RWPE2 (cell line): Measurements from ENCODE around the gene ZNF282.
"Not testable (repeated sequence)": the region's sequence is repeated elsewhere in the genome, so short reads cannot be mapped to it uniquely, and the experiment has no call there.

Experiments
- ATAC-seq: fragments of 200-7000 bp; cut with Tn5 transposase; 3 replicates; pipeline ENCODE4 v1.9.1; 2021; ENCODE audit warnings: low read depth
- DNase-seq: peaks from one replicate; pipeline ENCODE4 v3.0.0-alpha.2; 2020; ENCODE audit warnings: low spot score
- H3K27ac ChIP-seq: fragments of 450-650 bp; 2 replicates; pipeline ENCODE4 v1.5.1; 2017; ENCODE audit warnings: mild to moderate bottlenecking; ENCODE audit not compliant: poor library complexity, severe bottlenecking
- H3K27me3 ChIP-seq: fragments of 250-450 bp; sonication (Bioruptor Pico); 2 replicates; pipeline ENCODE4 v1.5.1; 2021; ENCODE audit warnings: mild to moderate bottlenecking, moderate library complexity; ENCODE audit not compliant: insufficient read depth, poor library complexity, severe bottlenecking
- H3K36me3 ChIP-seq: fragments of 250-450 bp; sonication (Bioruptor Pico); 2 replicates; pipeline ENCODE4 v1.5.1; 2020; ENCODE audit warnings: low read depth, mild to moderate bottlenecking, moderate library complexity
- H3K4me1 ChIP-seq: fragments of 250-450 bp; sonication (Bioruptor Pico); 2 replicates; pipeline ENCODE4 v1.5.1; 2021; ENCODE audit warnings: mild to moderate bottlenecking, moderate library complexity; ENCODE audit not compliant: insufficient read depth, poor library complexity, severe bottlenecking
- H3K4me3 ChIP-seq: fragments of 250-450 bp; sonication (Bioruptor Pico); 2 replicates; pipeline ENCODE4 v1.5.1; 2021; ENCODE audit warnings: mild to moderate bottlenecking, moderate library complexity; ENCODE audit not compliant: severe bottlenecking
- H3K9me3 ChIP-seq: fragments of 250-450 bp; sonication (Bioruptor Pico); 2 replicates; pipeline ENCODE4 v1.5.1; 2021; ENCODE audit warnings: mild to moderate bottlenecking, moderate library complexity; ENCODE audit not compliant: severe bottlenecking
- TF ChIP-seq, protein P1 (sequence below): fragments of 450-650 bp; IDR thresholded peaks from one replicate; pipeline ENCODE4 v1.5.1; 2017; ENCODE audit warnings: mild to moderate bottlenecking, moderate library complexity; ENCODE audit not compliant: poor library complexity, severe bottlenecking

ZNF282 gene

DNA sequence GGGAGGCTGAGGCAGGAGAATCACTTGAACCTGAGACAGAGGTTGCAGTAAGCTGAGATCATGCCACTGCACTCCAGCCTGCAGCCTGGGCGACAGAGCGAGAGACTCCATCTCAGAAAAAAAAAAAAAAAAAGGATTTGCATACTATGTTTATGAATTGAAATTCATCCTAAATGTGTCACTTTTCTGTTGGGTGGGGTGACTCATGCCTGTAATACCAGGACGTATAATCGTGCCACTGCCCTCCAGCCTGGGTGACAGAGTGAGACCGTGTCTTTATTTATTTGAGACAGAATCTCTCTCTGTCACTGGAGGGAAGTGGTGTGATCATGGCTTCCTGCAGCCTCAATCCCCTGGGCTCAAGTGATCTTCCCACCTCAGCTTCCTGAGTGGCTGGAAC, 49.9 kb downstream of the ZNF282 start:
- Histone ChIP-seq H3K27ac (no peak overlapping the region), H3K36me3 (peaks cover 24% of the 10 kb centered on the region), H3K4me3 (no peak overlapping the region), H3K27me3 (no peaks in the 10 kb centered on the region), H3K4me1 (no peaks in the 10 kb centered on the region), H3K9me3 (peaks cover 8% of the 10 kb centered on the region)
- TF ChIP-seq, protein P1, sequence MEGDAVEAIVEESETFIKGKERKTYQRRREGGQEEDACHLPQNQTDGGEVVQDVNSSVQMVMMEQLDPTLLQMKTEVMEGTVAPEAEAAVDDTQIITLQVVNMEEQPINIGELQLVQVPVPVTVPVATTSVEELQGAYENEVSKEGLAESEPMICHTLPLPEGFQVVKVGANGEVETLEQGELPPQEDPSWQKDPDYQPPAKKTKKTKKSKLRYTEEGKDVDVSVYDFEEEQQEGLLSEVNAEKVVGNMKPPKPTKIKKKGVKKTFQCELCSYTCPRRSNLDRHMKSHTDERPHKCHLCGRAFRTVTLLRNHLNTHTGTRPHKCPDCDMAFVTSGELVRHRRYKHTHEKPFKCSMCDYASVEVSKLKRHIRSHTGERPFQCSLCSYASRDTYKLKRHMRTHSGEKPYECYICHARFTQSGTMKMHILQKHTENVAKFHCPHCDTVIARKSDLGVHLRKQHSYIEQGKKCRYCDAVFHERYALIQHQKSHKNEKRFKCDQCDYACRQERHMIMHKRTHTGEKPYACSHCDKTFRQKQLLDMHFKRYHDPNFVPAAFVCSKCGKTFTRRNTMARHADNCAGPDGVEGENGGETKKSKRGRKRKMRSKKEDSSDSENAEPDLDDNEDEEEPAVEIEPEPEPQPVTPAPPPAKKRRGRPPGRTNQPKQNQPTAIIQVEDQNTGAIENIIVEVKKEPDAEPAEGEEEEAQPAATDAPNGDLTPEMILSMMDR = no peak
- ATAC-seq (peak; percentile 49; the same call in 1 of the 3 replicates), DNase-seq (no peak)

DNA sequence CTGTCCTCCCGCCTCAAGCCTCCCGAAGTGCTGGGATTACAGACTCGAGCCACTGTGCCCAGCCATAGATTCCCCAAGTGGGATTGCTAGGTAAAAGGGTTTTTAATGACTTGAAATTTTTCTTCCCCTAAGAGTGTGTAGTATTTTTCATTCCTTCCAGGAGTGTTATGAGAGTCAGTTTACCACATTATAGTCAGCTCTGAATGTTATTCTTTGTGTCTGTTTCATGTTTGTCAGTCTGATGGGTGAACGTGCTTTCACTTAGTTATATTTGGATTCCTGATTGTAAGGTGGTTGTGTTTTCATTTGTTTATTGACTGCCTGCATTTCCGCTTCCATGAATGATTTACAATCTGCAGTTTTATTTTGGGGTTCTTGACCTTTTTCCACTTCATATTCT, 50.4 kb downstream of the ZNF282 start:
- TF ChIP-seq, protein P1 = no peak
- H3K27ac ChIP-seq = no peak overlapping the region
- ATAC-seq = no peak

DNA sequence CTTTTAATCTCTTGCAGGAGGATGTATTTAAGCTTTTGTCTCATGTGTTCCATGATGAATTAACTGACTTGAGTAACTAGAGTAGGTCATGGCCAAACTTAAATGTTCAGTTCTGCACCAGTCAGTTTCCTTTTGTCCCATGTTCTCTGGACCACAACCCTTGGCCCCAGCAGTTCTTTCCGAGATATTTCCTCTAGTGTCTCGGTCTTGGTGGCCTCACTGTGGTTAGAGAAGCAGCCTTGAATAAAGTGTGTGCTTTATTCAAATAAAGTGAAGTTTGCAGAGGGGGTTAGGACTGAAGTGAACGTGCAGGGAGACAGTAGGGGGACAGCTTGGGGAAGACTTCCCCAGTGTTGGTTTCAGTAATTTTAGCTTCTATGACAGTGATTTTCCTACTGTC, 53.4 kb downstream of the ZNF282 start:
- Histone ChIP-seq H3K4me1 (no peaks in the 10 kb centered on the region), H3K9me3 (no peaks in the 10 kb centered on the region), H3K36me3 (peaks cover 43% of the 10 kb centered on the region), H3K27me3 (no peaks in the 10 kb centered on the region), H3K4me3 (no peak overlapping the region), H3K27ac (no peak overlapping the region)
- ATAC-seq (no peak), DNase-seq (no peak)
- TF ChIP-seq, protein P1 = no peak

More for the DNA sequence above, 50.4 kb downstream of the ZNF282 start:
- no peak for DNase-seq
- Histone ChIP-seq H3K9me3 (peaks cover 8% of the 10 kb centered on the region), H3K4me1 (no peaks in the 10 kb centered on the region), H3K27me3 (no peaks in the 10 kb centered on the region), H3K4me3 (no peak overlapping the region), H3K36me3 (peaks cover 29% of the 10 kb centered on the region)

DNA sequence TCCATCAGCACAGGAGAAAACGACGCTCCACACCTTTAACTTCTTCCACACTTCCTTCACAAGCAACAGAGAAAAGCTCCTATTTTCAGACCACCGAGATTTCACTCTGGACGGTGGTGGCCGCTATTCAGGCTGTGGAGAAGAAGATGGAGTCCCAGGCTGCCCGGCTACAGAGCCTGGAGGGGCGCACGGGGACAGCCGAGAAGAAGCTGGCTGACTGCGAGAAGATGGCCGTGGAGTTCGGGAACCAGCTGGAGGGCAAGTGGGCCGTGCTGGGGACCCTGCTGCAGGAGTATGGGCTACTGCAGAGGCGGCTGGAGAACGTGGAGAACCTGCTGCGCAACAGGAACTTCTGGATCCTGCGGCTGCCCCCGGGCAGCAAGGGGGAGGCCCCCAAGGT, 54.8 kb downstream of the ZNF282 start:
- H3K27me3 ChIP-seq, H3K4me1 ChIP-seq, ATAC-seq, H3K9me3 ChIP-seq, H3K27ac ChIP-seq, DNase-seq, H3K4me3 ChIP-seq: not testable (repeated sequence)
- peaks cover 55% of the 10 kb centered on the region for H3K36me3 ChIP-seq

DNA sequence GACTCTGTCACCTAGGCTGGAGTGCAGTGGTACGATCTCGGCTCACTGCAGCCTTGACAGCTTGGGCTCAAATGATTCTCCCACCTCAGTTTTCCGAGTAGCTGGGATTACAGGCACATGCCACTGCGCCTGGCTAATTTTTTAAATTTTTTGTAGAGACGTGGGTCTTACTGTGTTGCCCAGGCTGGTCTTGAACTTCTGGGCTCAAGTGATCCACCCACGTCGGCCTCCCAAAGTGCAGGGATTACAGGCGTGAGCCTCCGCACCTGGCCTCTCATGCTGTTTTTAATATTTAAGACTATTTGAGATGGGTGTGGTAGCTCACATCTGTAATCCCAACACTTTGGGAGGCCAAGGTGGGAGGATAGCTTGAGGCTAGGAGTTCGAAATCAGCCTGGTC, 56.2 kb downstream of the ZNF282 start:
- not testable (repeated sequence) for DNase-seq, ATAC-seq, H3K27ac ChIP-seq, H3K4me1 ChIP-seq, H3K27me3 ChIP-seq, H3K9me3 ChIP-seq, H3K4me3 ChIP-seq
- H3K36me3 ChIP-seq = peaks cover 52% of the 10 kb centered on the region

DNA sequence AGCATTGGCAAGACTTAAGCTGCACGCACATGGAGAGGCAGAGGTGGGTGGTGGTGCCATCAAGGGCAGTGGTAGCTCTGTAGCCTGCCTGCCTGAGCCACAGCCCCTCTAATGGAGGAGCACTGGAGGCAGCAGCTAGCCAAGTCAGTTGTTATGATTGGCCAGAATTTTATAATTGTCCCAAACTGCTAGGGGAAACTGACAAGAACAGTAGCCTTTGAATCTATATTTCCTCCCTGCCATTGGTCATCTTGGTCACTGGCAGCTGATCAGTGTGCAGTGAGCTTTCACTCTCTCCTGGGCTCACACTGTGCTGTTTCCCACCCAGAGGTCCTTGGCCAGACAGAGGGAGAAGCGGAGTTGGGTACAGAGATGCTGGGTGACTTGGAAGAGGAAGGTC, 57.0 kb downstream of the ZNF282 start:
- TF ChIP-seq, protein P1 = no peak
- H3K4me1 ChIP-seq = peaks cover 2% of the 10 kb centered on the region
- H3K27me3 ChIP-seq = no peaks in the 10 kb centered on the region
- no peak overlapping the region for H3K27ac ChIP-seq
- no peak overlapping the region for H3K4me3 ChIP-seq
- H3K36me3 ChIP-seq = peaks cover 52% of the 10 kb centered on the region
- no peak for DNase-seq
- ATAC-seq = no peak
- H3K9me3 ChIP-seq = no peaks in the 10 kb centered on the region
